Measurements from ENCODE around the gene GNA12.
"Not testable (repeated sequence)": the region's sequence is repeated elsewhere in the genome, so short reads cannot be mapped to it uniquely, and the experiment has no call there.

Gene GNA12

GRCh38 chr7:2864999-2865670 is 21.0 kb upstream of the GNA12 start:
- DNase-seq (ENCODE audit: low spot score): peak; percentile 78

DNA sequence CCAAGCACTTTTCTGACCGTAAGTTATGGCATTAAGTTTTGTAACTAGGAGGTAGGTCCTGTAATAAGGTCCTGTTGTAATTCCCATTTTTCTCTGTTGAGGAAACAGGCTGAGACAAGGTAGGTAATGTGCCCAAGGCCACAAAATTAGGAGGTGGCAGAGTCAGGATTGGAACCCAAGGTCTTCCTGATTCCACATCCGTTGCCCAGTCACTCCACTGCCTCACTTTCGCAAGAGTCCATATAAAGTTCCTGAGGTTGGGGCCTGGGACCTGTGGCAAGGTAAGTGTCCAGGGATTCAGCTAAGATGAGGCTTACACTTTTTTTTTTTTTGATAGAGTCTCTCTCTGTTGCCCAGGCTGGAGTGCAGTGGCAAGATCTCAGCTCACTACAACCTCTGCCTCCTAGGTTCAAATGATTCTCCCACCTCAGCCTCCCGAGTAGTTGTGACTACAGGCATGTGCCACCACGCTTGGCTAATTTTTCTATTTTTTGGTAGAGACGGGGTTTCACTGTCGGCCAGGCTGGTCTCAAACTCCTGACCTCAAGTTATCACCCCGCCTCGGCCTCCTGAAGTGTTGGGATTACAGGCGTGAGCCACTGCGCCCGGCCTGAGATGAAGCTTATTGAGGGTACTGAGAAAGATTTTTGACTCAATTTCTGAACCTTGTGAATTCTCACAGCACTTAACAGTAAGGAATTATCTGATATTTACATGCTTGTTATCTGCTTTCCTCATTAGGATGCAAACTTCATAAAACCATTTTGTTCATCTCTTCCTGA is 20.3 kb upstream of the GNA12 start:
- no peak for DNase-seq (ENCODE audit: low spot score)

DNA sequence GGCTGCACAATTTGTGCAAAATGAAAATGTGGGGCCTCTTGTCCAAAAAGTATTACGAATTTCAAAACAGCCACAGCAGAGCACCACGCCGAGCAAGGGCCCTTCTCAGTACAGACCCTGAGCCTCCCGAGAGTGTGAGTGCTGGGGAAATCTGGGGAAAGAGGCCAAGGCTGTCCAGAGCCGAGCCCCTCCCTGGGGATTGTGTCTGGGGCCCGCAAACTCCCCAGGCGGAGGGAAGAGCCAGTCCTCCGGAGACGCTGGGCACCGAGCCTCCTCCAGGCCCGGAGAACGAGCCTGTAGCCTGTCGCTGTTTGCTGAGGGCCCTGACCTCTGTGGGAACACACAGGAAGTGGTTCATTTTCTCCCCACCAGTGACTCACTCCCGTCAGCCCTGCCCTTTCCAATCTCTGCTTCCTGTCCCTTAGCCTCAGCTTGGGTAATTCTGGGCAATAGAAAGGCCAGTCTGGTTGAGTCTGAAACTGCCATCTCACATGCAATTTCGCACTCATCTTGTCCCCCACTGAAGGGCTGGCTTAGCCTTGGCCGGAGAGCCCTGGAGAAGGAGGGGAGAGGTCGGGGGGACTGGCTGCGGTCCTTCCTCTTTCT is 19.5 kb upstream of the GNA12 start:
- no peak for DNase-seq (ENCODE audit: low spot score)

- DNase-seq (ENCODE audit: low spot score): no peak
Observed at GRCh38 chr7:2862831-2863361, 18.8 kb upstream of the GNA12 start.

GRCh38 chr7:2861509-2861908 is 17.4 kb upstream of the GNA12 start:
- no peak for DNase-seq (ENCODE audit: low spot score)

- DNase-seq (ENCODE audit: low spot score): no peak
Observed at GRCh38 chr7:2860627-2861133, 16.6 kb upstream of the GNA12 start.

- no peak for DNase-seq (ENCODE audit: low spot score)
Observed at GRCh38 chr7:2859952-2860351, 15.8 kb upstream of the GNA12 start.

DNA sequence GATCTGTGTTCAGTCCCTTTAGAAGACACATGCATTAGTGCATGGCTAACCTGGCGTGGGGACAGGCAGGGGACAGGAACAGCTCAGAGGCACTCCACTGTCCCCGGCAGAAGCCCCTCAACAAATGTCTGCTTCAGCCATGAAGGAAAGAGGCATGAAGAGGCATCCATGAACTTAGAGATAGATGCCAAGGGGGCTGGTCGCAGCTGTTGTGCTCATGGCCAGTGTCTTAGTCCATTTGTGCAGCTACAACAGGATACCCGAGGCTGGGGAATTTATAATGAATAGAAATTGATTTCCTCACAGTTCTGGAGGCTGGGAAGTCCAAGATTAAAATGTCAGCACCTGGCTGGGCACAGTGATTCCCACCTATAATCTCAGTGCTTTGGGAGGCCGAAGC is 14.5 kb upstream of the GNA12 start:
- DNase-seq (ENCODE audit: low spot score): no peak

- no peak for DNase-seq (ENCODE audit: low spot score)
Observed at GRCh38 chr7:2856388-2857169, 12.5 kb upstream of the GNA12 start.

GRCh38 chr7:2855386-2855785 is 11.3 kb upstream of the GNA12 start:
- no peak for DNase-seq (ENCODE audit: low spot score)

DNA sequence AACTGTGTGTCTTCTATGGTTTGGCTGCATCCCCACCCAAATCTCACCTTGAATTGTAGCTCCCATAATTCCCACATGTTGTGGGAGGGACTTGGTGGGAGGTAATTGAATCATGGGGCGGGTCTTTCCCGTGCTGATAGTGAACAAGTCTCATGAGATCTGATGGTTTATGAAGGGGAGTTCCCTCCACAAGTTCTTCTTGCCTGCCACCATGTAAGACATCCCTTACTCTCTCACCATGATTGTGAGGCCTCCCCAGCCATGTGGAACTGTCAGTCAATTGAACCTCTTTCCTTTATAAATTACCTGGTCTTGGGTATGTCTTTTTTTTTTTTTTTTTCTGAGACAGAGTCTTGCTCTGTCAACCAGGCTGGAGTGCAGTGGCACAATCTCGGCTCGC is 9.4 kb upstream of the GNA12 start:
- not testable (repeated sequence) for DNase-seq (ENCODE audit: low spot score)

GRCh38 chr7:2853147-2853546 is 9.0 kb upstream of the GNA12 start:
- DNase-seq (ENCODE audit: low spot score): no peak

- no peak for DNase-seq (ENCODE audit: low spot score)
Observed at GRCh38 chr7:2851497-2851896, 7.4 kb upstream of the GNA12 start.

DNA sequence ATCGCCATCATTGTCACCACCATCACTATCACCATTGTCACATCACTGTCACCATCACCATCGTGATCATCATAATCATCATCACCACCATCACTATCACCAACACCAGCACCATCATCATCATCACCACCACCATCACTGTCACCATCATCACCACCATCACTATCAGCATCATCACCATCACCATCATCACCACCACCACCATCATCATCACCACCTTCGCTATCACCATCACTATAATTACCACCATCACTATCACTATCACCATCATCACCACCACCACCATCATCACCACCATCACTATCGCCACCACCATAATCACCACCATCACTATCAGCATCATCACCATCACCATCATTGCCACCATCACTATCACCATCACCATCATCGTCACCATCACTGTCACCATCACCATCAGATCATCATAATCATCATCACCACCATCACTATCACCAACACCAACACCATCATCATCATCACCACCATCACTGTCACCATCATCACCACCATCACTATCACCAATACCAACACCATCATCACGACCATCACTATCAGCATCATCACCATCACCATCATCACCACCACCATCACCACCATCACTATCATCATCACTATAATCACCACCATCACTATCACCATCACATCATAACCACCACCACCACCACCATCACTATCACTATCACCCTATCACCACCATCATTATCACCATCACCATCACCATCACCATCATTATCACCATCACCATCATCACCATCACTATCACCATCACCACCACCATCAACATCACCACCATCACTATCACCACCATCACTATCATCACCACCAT is 6.0 kb upstream of the GNA12 start:
- DNase-seq (ENCODE audit: low spot score): no peak

DNA sequence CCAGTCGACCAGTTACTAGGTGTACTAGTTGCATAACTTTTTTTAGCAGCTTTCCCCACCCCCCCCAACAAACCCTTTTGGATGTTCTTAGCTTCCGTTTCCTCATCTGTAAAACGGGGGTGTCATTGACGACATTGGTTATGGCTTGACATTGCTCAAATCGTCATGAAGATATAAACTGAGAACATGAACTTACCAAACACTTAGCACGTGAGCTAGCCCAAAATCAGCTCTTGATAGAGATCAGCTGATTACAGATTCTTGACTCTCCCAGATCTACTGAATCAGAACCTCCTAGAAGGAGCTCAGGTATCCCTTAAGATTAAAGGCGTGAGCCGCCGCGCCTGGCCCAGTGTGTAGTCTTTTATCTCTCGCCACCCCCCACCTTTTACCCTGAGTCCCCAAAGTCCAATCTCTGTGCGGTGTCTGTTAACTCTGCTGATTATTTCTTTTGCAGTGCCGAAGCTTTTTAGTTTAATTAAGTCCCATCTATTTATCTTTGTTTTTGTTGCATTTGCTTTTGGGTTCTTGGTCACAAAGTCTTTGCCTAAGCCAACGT is 1.0 kb upstream of the GNA12 start:
- DNase-seq (ENCODE audit: low spot score): no peak

DNA sequence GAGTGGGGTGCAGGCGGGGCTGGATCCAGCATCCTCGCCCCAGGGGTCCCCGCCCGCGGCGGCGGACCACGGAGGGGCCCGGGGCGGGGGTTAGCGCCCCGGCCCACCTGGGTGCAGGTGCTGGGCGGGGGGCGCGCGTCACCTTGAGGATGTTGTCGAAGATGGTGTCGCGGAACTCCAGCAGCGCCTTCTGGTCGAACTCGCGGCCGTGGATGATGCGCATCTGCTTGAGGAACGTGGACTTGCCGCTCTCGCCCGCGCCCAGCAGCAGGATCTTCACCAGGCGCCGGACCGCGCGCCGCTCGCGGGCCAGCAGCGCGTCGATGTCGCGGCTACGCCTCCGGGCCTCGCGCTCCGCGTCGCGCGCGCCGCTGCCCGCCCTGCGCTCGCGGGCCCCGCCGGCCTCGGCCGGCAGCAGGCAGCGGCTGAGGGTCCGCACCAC is 376 bp downstream of the GNA12 start:
- DNase-seq (ENCODE audit: low spot score): peak; percentile 23

- no peak for DNase-seq (ENCODE audit: low spot score)
Observed at GRCh38 chr7:2843191-2843685, 870 bp downstream of the GNA12 start.

GRCh38 chr7:2841907-2842306 is 2.2 kb downstream of the GNA12 start:
- no peak for DNase-seq (ENCODE audit: low spot score)

DNA sequence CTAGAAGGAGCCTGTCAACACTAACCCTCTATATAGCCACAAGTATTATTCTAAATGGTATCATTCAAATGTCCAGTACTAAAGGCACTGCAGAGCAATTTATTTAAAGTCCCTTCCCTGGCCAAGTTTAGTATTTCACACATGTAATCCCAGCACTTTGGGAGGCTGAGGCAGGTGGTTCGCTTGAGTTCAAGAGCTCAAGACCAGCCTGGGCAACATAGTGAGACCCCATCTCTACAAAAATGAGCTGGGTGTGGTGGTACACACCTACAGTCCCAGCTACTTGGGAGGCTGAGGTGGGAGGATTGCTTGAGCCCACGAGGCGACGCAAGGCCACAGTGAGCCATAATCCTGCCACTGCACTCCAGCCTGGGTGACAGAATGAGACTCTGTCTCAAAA is 3.6 kb downstream of the GNA12 start:
- no peak for DNase-seq (ENCODE audit: low spot score)

- peak; percentile 53 for DNase-seq (ENCODE audit: low spot score)
Observed at GRCh38 chr7:2838873-2839578, 5.1 kb downstream of the GNA12 start.
